ENCODE data around the gene SUV39H2. TPM values are rescaled to one million over a fixed set of nuclear protein-coding genes. Genes with fewer than 3 reads are reported as not detected.

SUV39H2 gene
- total and polyA plus RNA-seq, 10 of the 15 experiments (the other 5 are each of a cell fraction or from before 2014, with no cell fraction given): 24.3 to 41.1 (median 30.0) TPM

DNA sequence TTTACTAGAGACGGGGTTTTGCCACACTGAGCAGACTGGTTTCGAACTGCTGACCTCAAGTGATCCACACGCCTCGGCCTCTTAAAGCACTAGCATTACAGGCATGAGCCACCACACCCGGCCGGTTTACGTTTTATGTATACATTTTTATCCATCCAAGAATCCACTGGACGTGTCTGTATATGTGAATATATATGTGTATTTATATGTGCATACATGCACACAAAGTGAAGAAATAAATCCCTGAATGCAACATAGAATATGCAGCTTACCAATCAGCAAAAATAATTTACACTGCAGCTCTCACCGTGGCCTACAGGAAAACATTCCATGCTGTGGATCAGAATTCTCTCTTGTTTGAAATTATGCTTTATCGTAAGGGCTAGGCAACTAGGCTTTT, 51.9 kb downstream of the SUV39H2 start (continued):
- no peak for TF ChIP-seq TCF3 (IDR thresholded peaks at IDR 0.05; ENCODE audit: borderline replicate concordance, insufficient read depth, low read depth, low read length)

DNA sequence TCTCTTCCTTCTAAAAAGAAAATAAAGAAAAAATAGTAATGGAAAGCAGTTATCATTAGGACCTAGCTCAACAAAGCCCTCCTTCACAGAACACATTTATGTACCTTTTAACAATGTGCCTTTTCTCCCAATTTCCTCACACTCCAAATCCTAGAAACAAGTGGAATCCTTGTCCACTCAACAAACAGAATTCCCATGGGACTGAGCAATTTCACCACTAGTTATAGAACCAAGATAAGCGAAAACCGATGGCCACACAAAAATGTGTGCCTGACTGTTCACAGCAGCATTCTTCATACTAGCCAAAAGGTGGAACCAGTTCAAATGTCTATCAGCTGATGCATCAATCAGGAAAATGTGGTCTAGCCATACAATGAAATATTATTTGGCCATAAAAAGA, 57.9 kb downstream of the SUV39H2 start:
- ATAC-seq (no peak), FAIRE-seq (no peak), DNase-seq (ENCODE audit: low read depth, low spot score) (no peak)
- Histone ChIP-seq H3K79me2 (ENCODE audit: control insufficient read depth, insufficient read depth, low read length) (peaks cover 3% of the 10 kb centered on the region), H3K27me3 (replicated peaks in 1 of 2; ENCODE audit: control insufficient read depth in 2 of 2, insufficient read depth in 2 of 2, low read length in 1 of 2) (no peaks in the 10 kb centered on the region), H4K20me1 (ENCODE audit: control insufficient read depth, insufficient read depth) (no peaks in the 10 kb centered on the region), H3K4me3 (no peak overlapping the region), H3K4me1 (ENCODE audit: control insufficient read depth, insufficient read depth, low read length) (no peaks in the 10 kb centered on the region), H2AFZ (ENCODE audit: control insufficient read depth, low read depth, low read length) (no peak overlapping the region), H3K4me2 (ENCODE audit: control insufficient read depth, insufficient read depth) (no peak overlapping the region), H3K9me3 (replicated peaks; ENCODE audit: control insufficient read depth, insufficient read depth, low read length) (no peaks in the 10 kb centered on the region), H3K27ac (ENCODE audit: control insufficient read depth, insufficient read depth) (no peak overlapping the region), H3K36me3 (ENCODE audit: control insufficient read depth in 2 of 2, insufficient read depth in 2 of 2, low read length in 1 of 2) (peaks cover 4 to 23% of the 10 kb centered on the region in 2 experiments; a peak in 3 of 4 replicates), H3K9ac (ENCODE audit: control insufficient read depth, insufficient read depth, low read length) (no peak overlapping the region)
- in situ Hi-C loops (cut with MboI) (no loop called here), intact Hi-C loops (cut with micrococcal nuclease; ENCODE audit: unreplicated experiment) (no loop called here)
- CTCF ChIA-PET: interaction anchor here (0.5 to 1.4 kb wide), 3 partner anchors 8 to 33 kb away, joined by 3 to 4 read pairs (median 3); no protein-coding TSS in a partner anchor
- RAD21 ChIA-PET (ENCODE audit: unreplicated experiment): no interaction called here
- SMC1A ChIA-PET (ENCODE audit: uncharacterized antibody, unreplicated experiment): interaction anchor here (1.0 to 1.5 kb wide), 2 partner anchors 14 to 19 kb away, joined by 3 read pairs; no protein-coding TSS in a partner anchor
- no TSS peak for BruUV-seq (replicated peaks)
- WGBS (ENCODE audit: insufficient coverage, insufficient replicate concordance, low lambda C conversion rate, missing lambda C conversion rate): 97% methylated on average over 2 of the region's 2 CpGs
- POLR2A ChIA-PET: no interaction called here
- TF ChIP-seq PAX8 (IDR thresholded peaks at IDR 0.05): no peak
- TF ChIP-seq SMAD5 (IDR thresholded peaks at IDR 0.05; ENCODE audit: low read depth): no peak
- TF ChIP-seq, protein P1, sequence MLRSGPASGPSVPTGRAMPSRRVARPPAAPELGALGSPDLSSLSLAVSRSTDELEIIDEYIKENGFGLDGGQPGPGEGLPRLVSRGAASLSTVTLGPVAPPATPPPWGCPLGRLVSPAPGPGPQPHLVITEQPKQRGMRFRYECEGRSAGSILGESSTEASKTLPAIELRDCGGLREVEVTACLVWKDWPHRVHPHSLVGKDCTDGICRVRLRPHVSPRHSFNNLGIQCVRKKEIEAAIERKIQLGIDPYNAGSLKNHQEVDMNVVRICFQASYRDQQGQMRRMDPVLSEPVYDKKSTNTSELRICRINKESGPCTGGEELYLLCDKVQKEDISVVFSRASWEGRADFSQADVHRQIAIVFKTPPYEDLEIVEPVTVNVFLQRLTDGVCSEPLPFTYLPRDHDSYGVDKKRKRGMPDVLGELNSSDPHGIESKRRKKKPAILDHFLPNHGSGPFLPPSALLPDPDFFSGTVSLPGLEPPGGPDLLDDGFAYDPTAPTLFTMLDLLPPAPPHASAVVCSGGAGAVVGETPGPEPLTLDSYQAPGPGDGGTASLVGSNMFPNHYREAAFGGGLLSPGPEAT (IDR thresholded peaks at IDR 0.05; ENCODE audit: low read depth): no peak
- no peak for TF ChIP-seq ZNF622 (IDR thresholded peaks at IDR 0.05)
- no peak for TF ChIP-seq CBX5 (IDR thresholded peaks at IDR 0.05; ENCODE audit: low read depth)
- TF ChIP-seq, protein P2, sequence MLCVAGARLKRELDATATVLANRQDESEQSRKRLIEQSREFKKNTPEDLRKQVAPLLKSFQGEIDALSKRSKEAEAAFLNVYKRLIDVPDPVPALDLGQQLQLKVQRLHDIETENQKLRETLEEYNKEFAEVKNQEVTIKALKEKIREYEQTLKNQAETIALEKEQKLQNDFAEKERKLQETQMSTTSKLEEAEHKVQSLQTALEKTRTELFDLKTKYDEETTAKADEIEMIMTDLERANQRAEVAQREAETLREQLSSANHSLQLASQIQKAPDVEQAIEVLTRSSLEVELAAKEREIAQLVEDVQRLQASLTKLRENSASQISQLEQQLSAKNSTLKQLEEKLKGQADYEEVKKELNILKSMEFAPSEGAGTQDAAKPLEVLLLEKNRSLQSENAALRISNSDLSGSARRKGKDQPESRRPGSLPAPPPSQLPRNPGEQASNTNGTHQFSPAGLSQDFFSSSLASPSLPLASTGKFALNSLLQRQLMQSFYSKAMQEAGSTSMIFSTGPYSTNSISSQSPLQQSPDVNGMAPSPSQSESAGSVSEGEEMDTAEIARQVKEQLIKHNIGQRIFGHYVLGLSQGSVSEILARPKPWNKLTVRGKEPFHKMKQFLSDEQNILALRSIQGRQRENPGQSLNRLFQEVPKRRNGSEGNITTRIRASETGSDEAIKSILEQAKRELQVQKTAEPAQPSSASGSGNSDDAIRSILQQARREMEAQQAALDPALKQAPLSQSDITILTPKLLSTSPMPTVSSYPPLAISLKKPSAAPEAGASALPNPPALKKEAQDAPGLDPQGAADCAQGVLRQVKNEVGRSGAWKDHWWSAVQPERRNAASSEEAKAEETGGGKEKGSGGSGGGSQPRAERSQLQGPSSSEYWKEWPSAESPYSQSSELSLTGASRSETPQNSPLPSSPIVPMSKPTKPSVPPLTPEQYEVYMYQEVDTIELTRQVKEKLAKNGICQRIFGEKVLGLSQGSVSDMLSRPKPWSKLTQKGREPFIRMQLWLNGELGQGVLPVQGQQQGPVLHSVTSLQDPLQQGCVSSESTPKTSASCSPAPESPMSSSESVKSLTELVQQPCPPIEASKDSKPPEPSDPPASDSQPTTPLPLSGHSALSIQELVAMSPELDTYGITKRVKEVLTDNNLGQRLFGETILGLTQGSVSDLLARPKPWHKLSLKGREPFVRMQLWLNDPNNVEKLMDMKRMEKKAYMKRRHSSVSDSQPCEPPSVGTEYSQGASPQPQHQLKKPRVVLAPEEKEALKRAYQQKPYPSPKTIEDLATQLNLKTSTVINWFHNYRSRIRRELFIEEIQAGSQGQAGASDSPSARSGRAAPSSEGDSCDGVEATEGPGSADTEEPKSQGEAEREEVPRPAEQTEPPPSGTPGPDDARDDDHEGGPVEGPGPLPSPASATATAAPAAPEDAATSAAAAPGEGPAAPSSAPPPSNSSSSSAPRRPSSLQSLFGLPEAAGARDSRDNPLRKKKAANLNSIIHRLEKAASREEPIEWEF (IDR thresholded peaks at IDR 0.05; ENCODE audit: insufficient replicate concordance, low read depth, low read length): no peak
- TF ChIP-seq, protein P3, sequence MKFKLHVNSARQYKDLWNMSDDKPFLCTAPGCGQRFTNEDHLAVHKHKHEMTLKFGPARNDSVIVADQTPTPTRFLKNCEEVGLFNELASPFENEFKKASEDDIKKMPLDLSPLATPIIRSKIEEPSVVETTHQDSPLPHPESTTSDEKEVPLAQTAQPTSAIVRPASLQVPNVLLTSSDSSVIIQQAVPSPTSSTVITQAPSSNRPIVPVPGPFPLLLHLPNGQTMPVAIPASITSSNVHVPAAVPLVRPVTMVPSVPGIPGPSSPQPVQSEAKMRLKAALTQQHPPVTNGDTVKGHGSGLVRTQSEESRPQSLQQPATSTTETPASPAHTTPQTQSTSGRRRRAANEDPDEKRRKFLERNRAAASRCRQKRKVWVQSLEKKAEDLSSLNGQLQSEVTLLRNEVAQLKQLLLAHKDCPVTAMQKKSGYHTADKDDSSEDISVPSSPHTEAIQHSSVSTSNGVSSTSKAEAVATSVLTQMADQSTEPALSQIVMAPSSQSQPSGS (IDR thresholded peaks at IDR 0.05; ENCODE audit: low read length): no peak
- no peak for TF ChIP-seq IKZF2 (IDR thresholded peaks at IDR 0.05)
- TF ChIP-seq, protein P4, sequence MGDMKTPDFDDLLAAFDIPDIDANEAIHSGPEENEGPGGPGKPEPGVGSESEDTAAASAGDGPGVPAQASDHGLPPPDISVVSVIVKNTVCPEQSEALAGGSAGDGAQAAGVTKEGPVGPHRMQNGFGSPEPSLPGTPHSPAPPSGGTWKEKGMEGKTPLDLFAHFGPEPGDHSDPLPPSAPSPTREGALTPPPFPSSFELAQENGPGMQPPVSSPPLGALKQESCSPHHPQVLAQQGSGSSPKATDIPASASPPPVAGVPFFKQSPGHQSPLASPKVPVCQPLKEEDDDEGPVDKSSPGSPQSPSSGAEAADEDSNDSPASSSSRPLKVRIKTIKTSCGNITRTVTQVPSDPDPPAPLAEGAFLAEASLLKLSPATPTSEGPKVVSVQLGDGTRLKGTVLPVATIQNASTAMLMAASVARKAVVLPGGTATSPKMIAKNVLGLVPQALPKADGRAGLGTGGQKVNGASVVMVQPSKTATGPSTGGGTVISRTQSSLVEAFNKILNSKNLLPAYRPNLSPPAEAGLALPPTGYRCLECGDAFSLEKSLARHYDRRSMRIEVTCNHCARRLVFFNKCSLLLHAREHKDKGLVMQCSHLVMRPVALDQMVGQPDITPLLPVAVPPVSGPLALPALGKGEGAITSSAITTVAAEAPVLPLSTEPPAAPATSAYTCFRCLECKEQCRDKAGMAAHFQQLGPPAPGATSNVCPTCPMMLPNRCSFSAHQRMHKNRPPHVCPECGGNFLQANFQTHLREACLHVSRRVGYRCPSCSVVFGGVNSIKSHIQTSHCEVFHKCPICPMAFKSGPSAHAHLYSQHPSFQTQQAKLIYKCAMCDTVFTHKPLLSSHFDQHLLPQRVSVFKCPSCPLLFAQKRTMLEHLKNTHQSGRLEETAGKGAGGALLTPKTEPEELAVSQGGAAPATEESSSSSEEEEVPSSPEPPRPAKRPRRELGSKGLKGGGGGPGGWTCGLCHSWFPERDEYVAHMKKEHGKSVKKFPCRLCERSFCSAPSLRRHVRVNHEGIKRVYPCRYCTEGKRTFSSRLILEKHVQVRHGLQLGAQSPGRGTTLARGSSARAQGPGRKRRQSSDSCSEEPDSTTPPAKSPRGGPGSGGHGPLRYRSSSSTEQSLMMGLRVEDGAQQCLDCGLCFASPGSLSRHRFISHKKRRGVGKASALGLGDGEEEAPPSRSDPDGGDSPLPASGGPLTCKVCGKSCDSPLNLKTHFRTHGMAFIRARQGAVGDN (IDR thresholded peaks at IDR 0.05): no peak

All from GM12878 (cell line).